ENCODE results near the gene WWOX.

GRCh38 chr16:78205506-78205905, 106.1 kb downstream of the WWOX start:
- TF ChIP-seq CTCF (IDR thresholded peaks at IDR 0.05): no peak
- TF ChIP-seq RAD21 (conservative IDR thresholded peaks at IDR 0.05 in 1 of 2, IDR thresholded peaks at IDR 0.05 in 1 of 2): no peak
- TF ChIP-seq MAZ (IDR thresholded peaks at IDR 0.05; ENCODE audit: borderline replicate concordance, low read depth, low read length): no peak
- TF ChIP-seq POLR2A (IDR thresholded peaks at IDR 0.05; ENCODE audit: low read length): no peak
- TF ChIP-seq MAX (IDR thresholded peaks at IDR 0.05): no peak
- no peak for TF ChIP-seq HMGXB4 (CRISPR knock-in tag; IDR thresholded peaks at IDR 0.05; ENCODE audit: borderline replicate concordance)
